ENCODE results near the gene GGT1. TPM values are rescaled to one million over a fixed set of nuclear protein-coding genes. Genes with fewer than 3 reads are reported as not detected.

The GGT1 gene
- total and polyA plus RNA-seq, 2 of the 8 experiments (the other 6 are each of a cell fraction or from before 2014, with no cell fraction given): 14.4 to 29.2 TPM

DNA sequence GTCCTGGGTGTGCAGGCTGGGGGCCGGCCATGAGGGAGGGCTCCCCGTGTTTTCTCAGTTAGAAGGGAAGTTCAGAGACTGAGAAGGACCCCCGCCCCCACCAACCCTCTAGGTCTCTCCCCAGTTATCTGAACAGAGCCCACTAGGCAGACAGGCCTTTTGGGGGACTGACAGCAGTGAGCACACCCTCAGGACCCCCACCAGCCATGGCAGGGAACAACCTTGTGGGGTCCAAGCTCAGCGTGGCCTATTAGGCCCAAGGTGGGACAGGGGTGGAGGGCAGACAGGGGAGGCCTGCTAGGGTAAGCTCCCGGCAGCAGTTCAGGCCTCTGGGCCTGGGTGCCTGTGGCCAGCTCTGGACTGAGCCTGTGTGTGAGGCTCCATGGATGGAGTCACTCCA is 15.7 kb upstream of the GGT1 start:
- H2AK5ac ChIP-seq (ENCODE audit: low read depth, low read length): no peak overlapping the region
- no peak overlapping the region for H2BK15ac ChIP-seq (ENCODE audit: low read length)
- H2BK12ac ChIP-seq (ENCODE audit: low read depth, low read length): no peak overlapping the region
- H3K79me1 ChIP-seq (ENCODE audit: low read depth, low read length): no peaks in the 10 kb centered on the region; the same call in 1 of the 2 replicates
- FAIRE-seq: no peak
- no peaks in the 10 kb centered on the region for H3K27me3 ChIP-seq (replicated peaks in 1 of 4; ENCODE audit: control insufficient read depth in 3 of 4, extremely low read depth in 1 of 4, insufficient read depth in 3 of 4, low read length in 3 of 4)
- 91% methylated on average over 5 of the region's 5 CpGs; no CpG with 5 or more reads in 1 of the 2 experiments for WGBS, 2 experiments (ENCODE audit: extremely low coverage in 1 of 2, insufficient coverage in 1 of 2, insufficient read length in 1 of 2, insufficient replicate concordance in 2 of 2, low coverage in 1 of 2, low lambda C conversion rate in 2 of 2, missing lambda C conversion rate in 1 of 2)
- H2BK5ac ChIP-seq (ENCODE audit: low read depth, low read length): no peak overlapping the region
- no peak overlapping the region for H3K27ac ChIP-seq (ENCODE audit: low read depth, low read length)
- ChIA-PET POLR2A (ENCODE audit: partially characterized antibody) (interaction anchor here (1.1 to 1.9 kb wide), 4 partner anchors 10 to 31 kb away, joined by 5 to 7 read pairs (median 6); partner anchors contain the start of gene SNRPD3), CTCF (ENCODE audit: partially characterized antibody) (interaction anchor here (1.4 kb wide), 1 partner anchor 12 kb away, joined by 4 read pairs; no protein-coding TSS in a partner anchor)
- no peak overlapping the region for H3K4me3 ChIP-seq (ENCODE audit: extremely low read depth in 1 of 4, insufficient read depth in 2 of 4, low read depth in 3 of 4, low read length in 4 of 4)
- H2BK120ac ChIP-seq (replicated peaks; ENCODE audit: low read depth, low read length): no peak overlapping the region
- no peak overlapping the region for H4K91ac ChIP-seq (replicated peaks; ENCODE audit: insufficient read length, low read length)
- H3K36me3 ChIP-seq (ENCODE audit: control insufficient read depth in 2 of 4, insufficient read depth in 4 of 4, low read length in 3 of 4): peaks cover 0 to 5% (median under 1%) of the 10 kb centered on the region in 4 experiments; a peak in 3 of 8 replicates
- no peak overlapping the region for H2AFZ ChIP-seq (ENCODE audit: low read length)
- no peaks in the 10 kb centered on the region for H3K9me3 ChIP-seq (ENCODE audit: insufficient read depth in 2 of 2, low read depth in 1 of 2, low read length in 1 of 2)
- H3K4me1 ChIP-seq (replicated peaks in 1 of 4; ENCODE audit: control insufficient read depth in 3 of 4, insufficient read depth in 4 of 4, low read length in 3 of 4): peaks cover 0 to 5% (median 2%) of the 10 kb centered on the region in 4 experiments; a peak in 5 of 7 replicates
- H4K5ac ChIP-seq (ENCODE audit: insufficient read length, low read depth, low read length): no peak overlapping the region
- no peak overlapping the region for H3K4ac ChIP-seq (replicated peaks; ENCODE audit: insufficient read length, low read depth, low read length)
- H3K4me2 ChIP-seq (ENCODE audit: insufficient read depth in 1 of 2, low read depth in 2 of 2, low read length in 2 of 2): no peak overlapping the region
- no peak overlapping the region for H3K56ac ChIP-seq (replicated peaks; ENCODE audit: insufficient read length, low read depth, low read length)
- DNase-seq (ENCODE audit: low read depth in 1 of 2, low spot score in 2 of 2): no peak
- H4K20me1 ChIP-seq (replicated peaks in 1 of 2; ENCODE audit: control insufficient read depth in 1 of 2, insufficient read depth in 2 of 2, low read length in 2 of 2): peaks cover 0 to 2% of the 10 kb centered on the region in 2 experiments
- H3K9ac ChIP-seq (replicated peaks in 1 of 4; ENCODE audit: extremely low read depth in 1 of 4, low read depth in 3 of 4, low read length in 3 of 4): no peak overlapping the region
- H3K14ac ChIP-seq (ENCODE audit: insufficient read length): no peak overlapping the region
- no peak overlapping the region for H4K8ac ChIP-seq (ENCODE audit: extremely low read depth, insufficient read depth, low read length)
- H3K23ac ChIP-seq (ENCODE audit: insufficient read length): no peak overlapping the region
- H3K18ac ChIP-seq (ENCODE audit: extremely low read depth, low read length): no peak overlapping the region
- H2BK20ac ChIP-seq (ENCODE audit: low read length): no peak overlapping the region
- H3K79me2 ChIP-seq (ENCODE audit: control insufficient read depth in 1 of 2, insufficient read depth in 2 of 2, low read length in 2 of 2): no peaks in the 10 kb centered on the region
- no peaks in the 10 kb centered on the region for H3K23me2 ChIP-seq (ENCODE audit: low read depth, low read length)
- TF ChIP-seq CTBP2 (IDR thresholded peaks at IDR 0.05; ENCODE audit: borderline replicate concordance, insufficient read depth, insufficient read length, low read length) (no peak), BRCA1 (IDR thresholded peaks at IDR 0.05; ENCODE audit: low read depth, low read length) (no peak), KDM4A (IDR thresholded peaks at IDR 0.05; ENCODE audit: low read depth, low read length, severe bottlenecking) (no peak), SUZ12 (IDR thresholded peaks at IDR 0.05; ENCODE audit: low read length) (no peak), PHF8 (conservative IDR thresholded peaks at IDR 0.05; ENCODE audit: low read depth, low read length) (no peak), TEAD4 (IDR thresholded peaks at IDR 0.05; ENCODE audit: low read depth, low read length) (no peak), SIRT6 (IDR thresholded peaks at IDR 0.05; ENCODE audit: low read length) (no peak), EGR1 (IDR thresholded peaks at IDR 0.05; ENCODE audit: borderline replicate concordance, low read depth, low read length) (no peak), NRF1 (IDR thresholded peaks at IDR 0.05; ENCODE audit: low read depth, low read length) (no peak), YY1 (IDR thresholded peaks at IDR 0.05; ENCODE audit: low read depth, low read length) (no peak)
- TF ChIP-seq, protein P1, sequence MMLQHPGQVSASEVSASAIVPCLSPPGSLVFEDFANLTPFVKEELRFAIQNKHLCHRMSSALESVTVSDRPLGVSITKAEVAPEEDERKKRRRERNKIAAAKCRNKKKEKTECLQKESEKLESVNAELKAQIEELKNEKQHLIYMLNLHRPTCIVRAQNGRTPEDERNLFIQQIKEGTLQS (IDR thresholded peaks at IDR 0.05; ENCODE audit: insufficient read depth, low read depth, low read length): no peak
- TF ChIP-seq, protein P2, sequence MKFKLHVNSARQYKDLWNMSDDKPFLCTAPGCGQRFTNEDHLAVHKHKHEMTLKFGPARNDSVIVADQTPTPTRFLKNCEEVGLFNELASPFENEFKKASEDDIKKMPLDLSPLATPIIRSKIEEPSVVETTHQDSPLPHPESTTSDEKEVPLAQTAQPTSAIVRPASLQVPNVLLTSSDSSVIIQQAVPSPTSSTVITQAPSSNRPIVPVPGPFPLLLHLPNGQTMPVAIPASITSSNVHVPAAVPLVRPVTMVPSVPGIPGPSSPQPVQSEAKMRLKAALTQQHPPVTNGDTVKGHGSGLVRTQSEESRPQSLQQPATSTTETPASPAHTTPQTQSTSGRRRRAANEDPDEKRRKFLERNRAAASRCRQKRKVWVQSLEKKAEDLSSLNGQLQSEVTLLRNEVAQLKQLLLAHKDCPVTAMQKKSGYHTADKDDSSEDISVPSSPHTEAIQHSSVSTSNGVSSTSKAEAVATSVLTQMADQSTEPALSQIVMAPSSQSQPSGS (IDR thresholded peaks at IDR 0.05; ENCODE audit: low read length): no peak

Measured in H1 (cell line).